Inferior parietal cortex (tissue), 1 donor: ENCODE results near the gene GRM8.
"Not testable (repeated sequence)": the region's sequence is repeated elsewhere in the genome, so short reads cannot be mapped to it uniquely, and the experiment has no call there.

Source experiments
- DNase-seq: peaks from one replicate; pipeline ENCODE4 v3.0.0-alpha.2; 2016; ENCODE audit errors: extremely low spot score

GRM8 gene

DNA sequence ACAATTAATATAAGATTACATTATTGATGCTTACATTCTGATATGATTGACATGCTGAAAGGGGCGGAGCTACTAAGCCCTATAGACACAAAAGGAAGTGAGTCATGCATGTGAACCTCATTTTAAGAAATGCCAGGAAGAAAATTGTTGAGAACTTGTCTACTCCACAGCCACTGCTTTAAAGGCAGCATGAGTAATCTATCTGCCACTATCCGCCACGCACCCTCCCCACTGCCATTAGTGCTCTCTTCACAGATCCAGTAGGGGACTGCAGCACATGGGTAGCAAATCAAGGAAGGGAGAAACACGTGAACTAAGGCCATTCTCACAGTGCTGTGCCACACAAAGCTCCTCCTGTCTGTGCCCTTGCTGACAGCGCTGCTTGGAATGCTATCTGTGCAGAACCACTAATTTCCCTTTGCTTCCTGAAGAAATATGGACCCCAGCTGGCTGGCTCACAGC lies 524.8 kb downstream of the GRM8 start:
- DNase-seq, result no peak

- no peak for DNase-seq
These were observed 528.7 kb downstream of the GRM8 start for GRCh38 chr7:126723966-126724544.

DNA sequence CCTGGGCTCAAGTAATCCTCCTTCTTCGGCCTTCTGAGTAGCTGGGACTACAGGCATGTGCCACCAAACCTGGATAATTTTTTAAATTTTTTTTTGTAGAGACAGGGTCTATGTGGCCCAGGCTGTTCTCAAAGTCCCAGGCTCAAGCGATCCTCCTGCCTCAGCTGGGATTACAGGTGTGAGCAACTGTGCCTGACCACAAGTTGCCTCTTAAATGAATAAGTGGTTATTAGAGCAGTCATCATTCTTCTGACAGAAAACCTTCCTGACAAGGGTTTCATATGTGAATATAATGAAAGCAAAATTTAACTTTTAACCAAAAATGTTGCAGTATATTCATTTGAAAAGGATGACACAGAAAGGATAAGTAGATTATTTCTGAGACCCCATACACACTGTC lies 532.5 kb downstream of the GRM8 start:
- DNase-seq, result no peak

- DNase-seq, result no peak
These were observed 534.3 kb downstream of the GRM8 start for GRCh38 chr7:126718419-126718818.

- DNase-seq, result no peak
These were observed 536.4 kb downstream of the GRM8 start for GRCh38 chr7:126716321-126716720.

DNA sequence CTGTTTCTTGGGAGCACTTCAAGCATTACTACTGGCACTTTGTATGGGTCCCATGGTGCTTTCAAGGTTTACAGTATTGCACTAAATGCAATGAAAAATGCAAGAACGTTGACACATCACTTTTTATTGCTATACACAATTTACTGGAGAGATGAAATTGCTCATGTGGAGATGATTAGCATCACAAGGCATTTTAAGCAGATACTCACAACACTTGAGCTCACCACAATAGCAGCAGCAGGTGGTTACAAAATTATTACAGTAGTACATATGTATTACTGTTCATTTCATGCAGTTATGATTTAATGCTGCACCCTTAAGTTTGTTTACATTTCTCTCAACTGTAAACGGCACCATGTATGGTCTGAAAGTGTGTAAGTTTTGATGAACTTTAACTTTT lies 537.7 kb downstream of the GRM8 start:
- DNase-seq, result no peak

DNA sequence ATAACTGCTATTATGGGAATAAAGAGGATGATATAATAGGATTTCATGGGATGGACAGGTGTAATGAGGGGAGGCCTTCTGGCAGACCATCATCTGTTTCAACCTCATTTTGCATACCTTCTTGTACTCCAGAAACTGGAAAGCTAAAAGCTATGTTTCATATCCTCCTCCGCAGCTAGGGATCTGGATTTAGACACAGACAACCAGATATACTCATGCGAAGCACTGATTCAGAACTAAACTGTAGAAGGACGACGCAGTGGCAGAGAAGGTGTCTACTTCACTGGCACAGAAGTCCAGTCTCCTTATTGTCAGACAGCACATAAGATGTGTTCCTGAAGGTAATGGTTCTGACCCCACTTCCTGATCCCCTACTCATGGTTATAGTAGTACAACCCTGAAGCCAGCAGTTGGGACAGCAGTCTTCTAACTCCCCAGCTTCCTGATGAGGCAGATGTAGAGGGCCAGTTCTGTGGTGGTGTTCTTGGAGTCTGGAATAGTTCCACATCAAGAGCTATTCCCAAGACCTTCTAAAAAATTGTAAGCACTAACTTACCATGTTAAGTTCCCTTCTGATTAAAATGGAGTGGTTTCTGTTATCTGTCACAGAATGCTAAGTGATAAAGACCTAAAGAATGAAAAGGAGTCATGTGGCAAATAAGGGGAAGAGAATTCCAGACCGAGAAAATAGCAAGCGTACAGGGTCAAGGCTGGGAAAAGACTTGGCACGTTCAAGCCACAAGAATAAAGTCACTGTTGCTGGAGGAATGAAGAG lies 550.3 kb downstream of the GRM8 start:
- DNase-seq, result no peak

DNA sequence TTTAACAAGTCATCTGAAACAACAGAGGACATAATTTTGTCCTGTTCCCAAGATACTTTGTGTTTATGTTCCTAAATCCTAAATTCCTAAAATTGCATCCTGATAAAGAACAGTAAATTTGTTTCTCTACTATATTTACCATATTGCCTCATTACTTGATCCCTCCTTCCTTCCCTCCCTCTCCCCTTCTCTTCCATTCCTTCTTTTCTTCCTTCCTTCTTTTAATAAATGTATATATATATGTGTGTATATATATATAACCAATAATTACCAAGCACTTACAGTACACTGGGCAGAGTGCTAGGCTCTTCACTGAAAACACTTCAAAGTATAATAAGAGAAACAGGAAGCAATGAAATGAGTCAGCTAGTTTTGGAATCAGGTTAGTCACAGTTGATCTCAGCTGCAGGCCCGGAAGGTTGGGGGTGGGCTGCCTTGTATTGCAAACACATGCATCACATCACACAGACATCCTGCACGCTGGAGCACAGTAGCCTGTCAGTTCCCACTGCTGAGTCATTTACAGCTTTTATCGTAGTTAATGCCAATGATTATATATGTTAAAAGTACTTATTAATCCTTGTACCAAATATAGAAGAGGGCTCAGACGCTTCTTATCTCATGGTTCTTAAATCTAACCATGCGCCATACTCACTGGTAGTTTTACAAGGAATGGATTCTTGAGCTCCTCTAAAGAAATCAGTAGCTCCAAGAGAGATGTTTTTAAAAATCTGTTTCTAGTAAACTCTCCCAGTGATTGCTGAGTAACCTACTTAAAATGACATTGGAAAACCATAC lies 551.7 kb downstream of the GRM8 start:
- DNase-seq, result peak; percentile 52

DNA sequence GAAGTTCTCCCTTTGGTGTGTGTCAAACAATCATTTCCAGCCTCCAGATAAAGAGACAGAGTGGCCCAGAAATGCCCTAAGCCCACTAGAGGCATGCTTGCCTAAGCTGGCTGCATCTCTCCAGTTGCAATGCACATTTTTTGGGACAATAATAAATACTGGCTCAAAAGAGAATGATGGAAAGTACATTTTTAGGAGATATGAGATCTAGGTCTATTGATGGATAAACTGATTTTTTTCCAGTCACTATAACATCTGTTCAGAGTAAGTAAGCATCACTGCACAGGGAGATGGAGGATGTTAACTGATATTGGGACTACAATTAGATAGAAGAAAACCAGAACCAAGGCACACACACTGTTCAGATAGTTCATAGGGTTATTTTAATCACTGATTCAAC lies 553.0 kb downstream of the GRM8 start:
- DNase-seq, result no peak

- no peak for DNase-seq
These were observed 553.8 kb downstream of the GRM8 start for GRCh38 chr7:126698909-126699308.

DNA sequence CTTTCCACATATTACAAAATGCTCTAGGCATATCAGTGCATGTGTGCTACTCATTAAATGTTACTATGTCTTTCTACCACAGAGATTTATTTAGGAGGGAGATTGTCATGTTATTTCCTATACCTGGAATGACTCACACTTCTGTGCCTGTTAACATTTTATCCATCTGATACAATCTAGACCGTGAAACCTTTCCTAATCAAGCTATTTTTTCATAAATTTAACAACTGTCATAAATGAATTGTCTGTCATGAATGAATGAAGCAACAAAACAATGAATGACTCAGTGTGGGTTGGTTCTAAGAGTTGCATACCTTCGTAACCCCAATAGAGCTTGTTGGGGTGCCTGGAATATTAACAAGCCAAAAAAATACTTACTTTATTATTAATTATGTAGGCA lies 554.3 kb downstream of the GRM8 start:
- DNase-seq, result no peak

DNA sequence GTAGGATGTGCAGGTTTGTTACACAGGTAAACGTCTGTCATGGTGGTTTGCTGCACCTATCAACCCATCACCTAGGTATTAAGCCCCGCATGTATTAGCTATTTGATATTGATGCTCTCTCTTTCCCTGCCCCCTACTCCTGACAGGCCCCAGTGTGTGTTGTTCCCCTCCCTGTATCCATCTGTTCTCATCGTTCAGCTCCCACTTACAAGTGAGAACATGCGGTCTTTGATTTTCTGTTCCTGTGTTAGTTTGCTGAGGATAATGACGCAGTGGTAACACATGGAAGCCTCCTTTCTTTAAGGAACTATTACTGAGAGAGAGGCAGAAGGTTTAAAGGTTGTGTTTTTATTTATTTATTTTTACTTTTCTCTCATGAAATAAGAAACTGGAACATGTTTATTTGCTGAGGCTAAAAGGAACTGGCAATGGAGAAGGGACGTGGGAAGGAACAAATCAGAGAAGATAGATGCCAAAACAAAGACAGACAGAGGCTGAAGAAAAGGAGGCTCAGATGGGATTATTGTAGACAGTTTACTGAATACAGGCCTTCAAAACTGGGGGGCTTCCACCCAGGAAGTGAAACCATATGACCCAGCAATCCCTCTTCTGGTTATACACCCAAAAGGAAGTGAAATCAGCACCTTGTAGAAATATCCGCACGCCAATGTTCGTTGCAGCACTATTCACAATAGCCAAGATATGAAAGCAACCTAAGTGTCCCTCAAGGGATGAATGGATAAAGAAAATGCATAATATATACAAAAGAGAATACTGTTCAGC lies 556.3 kb downstream of the GRM8 start:
- no peak for DNase-seq

DNA sequence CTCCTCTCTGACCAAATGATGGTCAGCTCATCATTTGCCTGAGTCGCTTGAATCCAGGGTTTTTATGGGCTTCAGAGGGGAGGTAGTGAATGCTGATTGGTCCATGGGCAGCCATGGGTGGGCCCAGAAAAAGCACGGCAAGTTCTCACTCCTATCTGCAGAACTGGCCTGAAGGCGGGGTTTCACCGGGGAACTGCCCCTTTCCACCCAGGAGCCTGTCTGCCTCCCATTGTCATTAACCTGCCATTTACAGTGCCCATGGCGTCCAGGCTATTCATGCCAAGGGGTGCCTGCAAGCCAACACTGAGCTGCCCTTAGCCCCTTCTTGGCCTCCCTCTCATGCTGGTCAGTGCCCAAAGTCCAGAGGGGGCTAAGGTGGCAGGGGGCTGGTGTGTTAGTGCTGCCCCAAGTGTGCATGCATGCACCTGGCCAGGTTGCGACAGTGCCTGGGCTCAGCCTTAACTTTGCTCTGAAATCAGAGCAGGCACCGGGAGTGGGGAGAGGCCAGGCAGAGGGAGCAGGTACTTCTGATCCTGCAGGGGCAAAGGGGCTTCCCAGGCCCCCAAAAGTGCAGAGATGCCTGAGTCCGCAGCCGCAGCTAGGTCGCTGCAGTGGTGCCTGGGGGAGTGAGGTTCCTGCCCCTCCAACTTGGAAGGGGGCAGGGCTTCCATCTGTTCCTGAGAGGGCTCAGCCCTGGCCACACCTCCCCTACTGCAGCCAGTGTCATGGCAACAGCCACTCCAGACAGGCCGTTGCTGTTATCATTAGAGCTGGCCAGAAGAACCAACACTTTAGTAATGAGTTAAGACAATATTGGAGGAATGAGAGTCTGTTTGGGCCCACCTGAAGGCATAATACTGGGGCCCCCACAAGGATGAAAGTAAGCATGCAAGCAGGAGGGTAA lies 561.6 kb downstream of the GRM8 start:
- DNase-seq, result no peak

DNA sequence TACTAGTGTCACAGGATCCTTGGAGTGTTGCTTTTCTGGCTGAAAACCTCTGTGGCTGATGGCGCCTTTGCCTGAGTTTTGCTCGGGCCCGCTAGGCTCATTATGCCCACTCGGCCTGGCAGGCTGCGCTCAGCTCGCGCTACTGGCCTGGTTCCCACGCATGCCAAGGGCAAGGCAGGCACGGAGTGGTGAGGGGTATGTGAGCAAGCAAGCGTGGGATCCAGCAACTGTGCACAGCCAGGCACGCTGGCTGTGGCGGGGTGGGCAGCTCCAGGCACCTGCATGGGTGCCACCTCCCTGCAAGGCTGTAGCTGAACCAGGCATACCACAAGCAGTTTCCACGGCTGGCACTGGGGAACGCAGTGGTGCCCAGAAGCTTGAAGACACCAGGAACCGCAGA lies 562.6 kb downstream of the GRM8 start:
- no peak for DNase-seq

- DNase-seq, result no peak
These were observed 563.7 kb downstream of the GRM8 start for GRCh38 chr7:126689037-126689436.

GRCh38 chr7:126686474-126686873 lies 566.3 kb downstream of the GRM8 start:
- DNase-seq, result no peak

DNA sequence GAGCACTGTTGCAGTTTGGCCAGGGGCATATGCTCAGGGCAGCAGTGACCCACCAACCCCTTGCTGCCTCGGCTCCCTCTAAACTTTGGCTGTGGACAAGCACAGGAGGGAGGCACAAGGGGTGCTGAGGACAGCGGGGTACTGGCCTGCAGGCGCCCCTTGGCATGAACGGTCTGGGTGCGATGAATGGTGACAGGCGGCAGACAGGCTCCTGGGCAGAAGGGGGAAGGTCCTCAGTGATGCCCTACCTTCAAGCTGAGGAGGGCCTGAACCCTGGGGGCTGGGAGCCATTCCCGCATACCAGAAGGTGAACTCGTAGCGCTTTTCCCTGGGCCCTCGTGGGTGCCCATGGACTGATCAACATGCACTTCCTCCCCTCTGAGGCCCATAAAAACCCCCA lies 567.1 kb downstream of the GRM8 start:
- DNase-seq, result no peak

GRCh38 chr7:126685018-126685573 lies 567.6 kb downstream of the GRM8 start:
- DNase-seq, result no peak

- no peak for DNase-seq
These were observed 570.6 kb downstream of the GRM8 start for GRCh38 chr7:126682176-126682575.

DNA sequence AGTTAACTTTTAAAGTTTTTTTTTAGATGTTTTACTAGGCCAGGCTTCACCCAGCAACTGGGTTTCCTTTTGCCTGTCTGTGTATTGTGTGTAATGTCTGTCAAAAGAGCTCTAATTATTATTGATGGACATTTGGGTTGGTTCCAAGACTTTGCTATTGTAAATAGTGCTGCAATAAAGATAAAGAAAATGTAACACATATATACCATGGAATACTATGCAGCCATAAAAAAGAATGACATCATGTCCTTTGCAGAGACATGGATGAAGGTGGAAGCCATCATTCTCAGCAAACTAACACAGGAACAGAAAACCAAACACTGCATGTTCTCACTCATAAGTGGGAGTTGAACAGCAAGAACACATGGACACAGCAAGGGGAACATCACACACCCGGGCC lies 584.0 kb downstream of the GRM8 start:
- not testable (repeated sequence) for DNase-seq

- no peak for DNase-seq
These were observed 584.4 kb downstream of the GRM8 start for GRCh38 chr7:126668367-126668752.
